Naive thymus-derived CD8-positive, alpha-beta T cell (primary cell): ENCODE data around the gene KLHDC8A. TPM values are rescaled to one million over a fixed set of nuclear protein-coding genes. Genes with fewer than 3 reads are reported as not detected.

Experiments used
- ATAC-seq, 2 donors: fragments of 150-1000 bp; cut with Tn5 transposase in 1 of 2; sonication (Bioruptor Pico), chemical (Tn5 transposase) in 1 of 2; 1 replicate in 1 of 2; 2 replicates in 1 of 2; pipeline ENCODE4 v1.10.0; 2021; ENCODE audit warnings: mild to moderate bottlenecking in 2 of 2, moderate library complexity in 2 of 2
- POLR2A ChIA-PET: fragments of 350-600 bp; sonication (Branson Sonifier 250); formaldehyde crosslinking; loops from one replicate; lab custom pipeline; 2021; ENCODE audit warnings: antibody characterized with exemption; lab: Charles Lee
- DNase-seq, 10 donors: peaks; one replicate each; pipeline versions ENCODE4 v3.0.0 to v3.0.0-alpha.2; 2020 to 2022
- H3K27ac Mint-ChIP-seq, 10 donors: one replicate each; pipeline ENCODE4 v1.8.0; 2020 to 2022; ENCODE audit warnings: mild to moderate bottlenecking in 10 of 10, mixed read lengths in 10 of 10, moderate library complexity in 4 of 10, inconsistent platforms in 1 of 10
- H3K27me3 Mint-ChIP-seq, 5 donors: one replicate each; pipeline ENCODE4 v1.8.0; 2021 to 2022; ENCODE audit warnings: mixed read lengths in 5 of 5
- H3K36me3 Mint-ChIP-seq, 3 donors: one replicate each; pipeline ENCODE4 v1.8.0; 2020 to 2022; ENCODE audit warnings: mixed read lengths in 3 of 3, mild to moderate bottlenecking in 2 of 3, inconsistent platforms in 1 of 3
- H3K4me1 Mint-ChIP-seq, 4 donors: one replicate each; pipeline ENCODE4 v1.8.0; 2021 to 2022; ENCODE audit warnings: mixed read lengths in 4 of 4
- H3K4me3 Mint-ChIP-seq, 10 donors: one replicate each; pipeline ENCODE4 v1.8.0; 2020 to 2022; ENCODE audit warnings: mild to moderate bottlenecking in 10 of 10, mixed read lengths in 10 of 10, moderate library complexity in 6 of 10, inconsistent platforms in 1 of 10
- H3K9me3 Mint-ChIP-seq, 9 donors: one replicate each; pipeline ENCODE4 v1.8.0; 2020 to 2022; ENCODE audit warnings: mixed read lengths in 9 of 9, mild to moderate bottlenecking in 3 of 9, inconsistent platforms in 1 of 9, moderate library complexity in 1 of 9
- polyA plus RNA-seq, 3 donors: library from polyadenylated mRNA; unstranded; fragments of 300-500 nt; fragmentation: Illumina TruSeq; gene quantifications; one replicate each; pipeline ENCODE4 v1.2.3, GENCODE V29; 2021
- total RNA-seq, 8 experiments: library from RNA in 2 of 8; stranded (reverse) in 2 of 8; gene quantifications; one replicate each; pipeline ENCODE4 v1.2.3 and lab custom pipeline; 2021 to 2026

KLHDC8A gene
- total and polyA plus RNA-seq, 5 experiments from 2014 or later, result not detected

DNA sequence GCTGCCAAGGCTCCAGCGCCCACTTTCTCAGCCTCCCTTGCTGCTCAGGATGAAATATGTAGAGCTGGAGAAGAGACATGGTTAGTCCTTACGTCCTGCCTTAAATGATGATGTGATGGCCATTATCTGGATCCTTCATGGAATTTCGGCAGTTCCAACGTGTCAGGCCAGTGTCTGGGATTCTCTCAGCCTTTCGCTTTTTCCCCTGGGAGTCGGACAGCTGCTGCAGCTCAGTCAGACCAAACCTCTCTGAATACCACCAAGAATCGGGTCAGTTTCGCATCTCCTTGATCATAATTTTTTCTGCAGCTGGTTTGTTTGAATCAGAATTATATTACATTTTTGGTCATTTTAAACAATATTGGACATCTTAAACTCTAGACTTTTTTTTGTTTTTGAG lies 22.3 kb upstream of the KLHDC8A start:
- H3K27me3 Mint-ChIP-seq, result peaks cover 5 to 49% (median 21%) of the 10 kb centered on the region in 5 donors
- H3K9me3 Mint-ChIP-seq, result no peaks in the 10 kb centered on the region
- peaks cover 6 to 15% (median 10%) of the 10 kb centered on the region in 4 donors for H3K4me1 Mint-ChIP-seq
- no peak for DNase-seq
- ATAC-seq, result no peak
- POLR2A ChIA-PET, result no interaction called here
- H3K27ac Mint-ChIP-seq, result no peak overlapping the region
- H3K36me3 Mint-ChIP-seq, result no peaks in the 10 kb centered on the region
- H3K4me3 Mint-ChIP-seq, result no peak overlapping the region

DNA sequence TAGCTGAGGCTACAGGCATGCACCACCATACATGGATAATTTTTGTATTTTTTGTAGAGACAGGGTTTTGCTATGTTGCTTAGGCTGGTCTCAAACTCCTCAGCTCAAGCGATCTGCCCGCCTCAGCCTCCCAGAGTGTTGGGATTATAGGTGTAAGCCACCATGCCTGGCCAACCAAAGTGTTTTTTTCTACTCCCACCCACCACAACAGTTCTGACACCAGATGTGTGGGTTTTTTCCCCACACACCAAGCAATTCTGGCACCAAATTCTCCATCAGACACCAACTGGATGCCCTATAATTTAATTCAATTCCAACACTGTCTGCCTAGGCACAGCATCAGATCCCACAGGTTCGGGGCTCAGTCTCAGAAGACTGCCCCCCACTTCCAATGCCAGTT lies 20.6 kb upstream of the KLHDC8A start:
- ATAC-seq (no peak), DNase-seq (no peak)
- H3K9me3 Mint-ChIP-seq, result no peaks in the 10 kb centered on the region
- no peaks in the 10 kb centered on the region for H3K36me3 Mint-ChIP-seq
- peaks cover 5 to 54% (median 24%) of the 10 kb centered on the region in 5 donors for H3K27me3 Mint-ChIP-seq
- H3K4me1 Mint-ChIP-seq, result peaks cover 10 to 22% (median 15%) of the 10 kb centered on the region in 4 donors
- POLR2A ChIA-PET, result no interaction called here
- H3K4me3 Mint-ChIP-seq, result no peak overlapping the region
- H3K27ac Mint-ChIP-seq, result peak overlapping the region in 1 of 10 donors; percentile 33

DNA sequence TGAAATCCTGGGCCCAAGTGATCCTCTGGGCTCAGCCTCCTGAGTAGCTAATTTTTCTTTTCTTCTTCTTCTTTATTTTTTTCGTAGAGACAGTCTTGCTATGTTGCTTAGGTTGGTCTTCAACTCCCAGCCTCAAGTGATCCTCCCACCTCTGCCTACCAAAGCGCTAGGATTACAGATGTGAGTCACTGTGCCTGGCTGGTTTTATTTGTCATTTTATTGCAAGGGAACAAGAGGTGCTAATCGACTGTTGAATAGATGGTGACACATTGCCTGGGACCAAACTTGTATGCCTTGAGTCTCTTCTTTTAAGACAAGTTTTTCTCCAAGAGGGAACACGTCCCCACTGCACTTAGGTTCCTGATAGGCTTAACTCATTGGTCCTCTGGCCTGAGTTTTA lies 20.0 kb upstream of the KLHDC8A start:
- Mint-ChIP-seq H3K27ac (peak overlapping the region in 1 of 10 donors; percentile 85), H3K36me3 (no peaks in the 10 kb centered on the region), H3K9me3 (no peaks in the 10 kb centered on the region), H3K27me3 (peaks cover 5 to 54% (median 27%) of the 10 kb centered on the region in 5 donors), H3K4me1 (peaks cover 10 to 22% (median 15%) of the 10 kb centered on the region in 4 donors), H3K4me3 (no peak overlapping the region)
- ATAC-seq, result no peak
- no peak for DNase-seq
- POLR2A ChIA-PET, result no interaction called here

DNA sequence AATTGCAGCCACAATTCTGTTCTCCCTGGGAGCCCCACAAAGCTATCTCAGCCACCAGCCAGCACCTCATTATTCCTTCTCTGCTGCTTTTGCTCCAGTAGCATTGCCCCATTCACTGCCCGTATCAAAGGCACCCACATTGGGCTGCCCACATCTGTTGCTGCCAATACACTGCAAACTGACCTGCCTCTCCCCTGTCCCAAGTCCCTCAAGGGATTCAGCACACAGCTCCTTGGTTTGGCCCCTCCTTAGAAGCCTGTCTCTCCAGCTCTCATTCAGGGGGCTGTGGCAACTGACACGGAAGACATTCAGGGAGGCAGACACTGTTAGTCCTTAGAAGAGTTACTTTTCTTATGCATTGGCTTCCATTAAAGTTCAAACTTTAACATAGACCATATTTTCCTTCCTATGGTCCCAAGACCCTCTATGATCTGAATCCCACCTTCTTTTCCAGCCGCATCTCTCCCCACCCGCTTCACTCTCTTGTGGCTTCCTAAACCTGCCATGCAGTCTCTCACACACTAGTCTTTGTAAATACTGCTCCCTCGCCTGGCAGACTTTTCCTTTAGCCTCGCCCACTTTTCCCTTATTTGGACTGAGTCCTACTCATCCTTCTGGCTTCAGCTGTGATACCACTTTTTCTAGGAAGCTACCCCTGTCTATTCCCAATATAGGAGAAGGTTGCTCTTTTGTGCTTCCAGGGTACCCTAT lies 19.3 kb upstream of the KLHDC8A start:
- no peaks in the 10 kb centered on the region for H3K9me3 Mint-ChIP-seq
- DNase-seq (no peak), ATAC-seq (no peak)
- H3K27ac Mint-ChIP-seq, result peak overlapping the region in 1 of 10 donors; percentile 60
- peaks cover 5 to 54% (median 23%) of the 10 kb centered on the region in 5 donors for H3K27me3 Mint-ChIP-seq
- H3K4me1 Mint-ChIP-seq, result peaks cover 10 to 22% (median 15%) of the 10 kb centered on the region in 4 donors
- H3K36me3 Mint-ChIP-seq, result no peaks in the 10 kb centered on the region
- POLR2A ChIA-PET, result no interaction called here
- no peak overlapping the region for H3K4me3 Mint-ChIP-seq

DNA sequence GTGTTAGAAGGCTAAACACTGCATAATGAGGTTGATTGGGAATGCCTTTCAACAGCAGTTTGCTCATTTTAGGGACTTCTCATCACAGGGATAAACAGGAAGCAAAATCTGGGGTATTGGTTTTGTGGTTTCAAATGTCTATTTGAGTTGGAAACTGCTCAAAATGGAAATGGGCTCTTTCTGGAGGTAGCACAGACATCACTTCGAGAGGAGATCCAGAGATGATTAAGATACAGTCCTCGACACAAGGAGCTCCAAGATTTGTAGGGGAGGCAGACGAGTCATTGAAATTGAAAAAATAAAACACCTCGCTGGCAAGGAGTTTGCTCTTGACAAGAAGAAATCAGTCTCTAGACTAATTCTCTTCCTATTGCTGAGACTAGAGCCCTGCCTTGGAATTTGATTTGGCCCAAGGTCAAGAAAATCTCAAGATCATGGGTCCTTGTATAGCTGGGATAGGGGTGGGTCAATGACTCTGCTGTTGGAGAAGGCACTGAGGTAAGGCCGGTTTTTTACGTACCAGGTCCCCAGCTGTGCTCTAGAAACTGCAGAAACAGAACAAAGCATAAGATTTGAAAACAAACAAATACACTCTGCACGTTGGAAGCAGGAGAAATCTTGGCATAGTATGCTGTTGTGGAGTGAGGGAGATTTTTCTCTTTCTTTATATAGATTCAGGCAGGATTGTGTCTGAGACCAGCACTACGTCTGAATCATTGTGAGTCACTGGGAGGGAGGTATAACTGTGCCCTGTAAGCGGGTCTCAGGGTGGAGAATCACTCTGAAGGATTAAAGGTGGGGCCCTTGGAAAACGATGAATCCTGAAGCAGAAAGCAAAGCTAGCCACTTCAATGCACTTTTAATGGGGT lies 17.7 kb upstream of the KLHDC8A start:
- no peaks in the 10 kb centered on the region for H3K9me3 Mint-ChIP-seq
- H3K4me1 Mint-ChIP-seq, result peaks cover 10 to 22% (median 15%) of the 10 kb centered on the region in 4 donors
- H3K36me3 Mint-ChIP-seq, result no peaks in the 10 kb centered on the region
- H3K4me3 Mint-ChIP-seq, result peak overlapping the region in 2 of 10 donors; percentile 12 to 15
- H3K27me3 Mint-ChIP-seq, result peaks cover 5 to 54% (median 21%) of the 10 kb centered on the region in 5 donors
- ATAC-seq (no peak), DNase-seq (no peak)
- POLR2A ChIA-PET, result no interaction called here
- no peak overlapping the region for H3K27ac Mint-ChIP-seq

DNA sequence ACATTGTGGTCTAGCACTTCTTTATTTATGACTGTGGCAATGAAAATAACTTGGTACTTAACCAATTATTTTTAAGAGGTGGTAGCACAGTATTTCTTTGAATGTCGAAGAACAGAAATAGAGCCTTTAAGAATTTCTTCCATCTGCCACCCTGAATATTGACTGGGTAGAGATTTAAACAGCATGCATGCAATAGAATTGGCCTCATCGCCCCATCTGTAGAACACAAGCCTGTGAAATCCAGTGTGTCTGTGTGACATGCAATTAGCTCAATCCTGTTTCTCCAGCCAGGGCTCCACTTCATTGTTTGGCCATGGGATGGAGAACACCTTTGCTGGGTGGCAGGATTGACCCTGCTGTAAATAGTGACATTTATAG lies 17.1 kb upstream of the KLHDC8A start:
- Mint-ChIP-seq H3K36me3 (no peaks in the 10 kb centered on the region), H3K4me3 (peak overlapping the region in 3 of 10 donors; percentile 10 to 15 (median 12))

DNA sequence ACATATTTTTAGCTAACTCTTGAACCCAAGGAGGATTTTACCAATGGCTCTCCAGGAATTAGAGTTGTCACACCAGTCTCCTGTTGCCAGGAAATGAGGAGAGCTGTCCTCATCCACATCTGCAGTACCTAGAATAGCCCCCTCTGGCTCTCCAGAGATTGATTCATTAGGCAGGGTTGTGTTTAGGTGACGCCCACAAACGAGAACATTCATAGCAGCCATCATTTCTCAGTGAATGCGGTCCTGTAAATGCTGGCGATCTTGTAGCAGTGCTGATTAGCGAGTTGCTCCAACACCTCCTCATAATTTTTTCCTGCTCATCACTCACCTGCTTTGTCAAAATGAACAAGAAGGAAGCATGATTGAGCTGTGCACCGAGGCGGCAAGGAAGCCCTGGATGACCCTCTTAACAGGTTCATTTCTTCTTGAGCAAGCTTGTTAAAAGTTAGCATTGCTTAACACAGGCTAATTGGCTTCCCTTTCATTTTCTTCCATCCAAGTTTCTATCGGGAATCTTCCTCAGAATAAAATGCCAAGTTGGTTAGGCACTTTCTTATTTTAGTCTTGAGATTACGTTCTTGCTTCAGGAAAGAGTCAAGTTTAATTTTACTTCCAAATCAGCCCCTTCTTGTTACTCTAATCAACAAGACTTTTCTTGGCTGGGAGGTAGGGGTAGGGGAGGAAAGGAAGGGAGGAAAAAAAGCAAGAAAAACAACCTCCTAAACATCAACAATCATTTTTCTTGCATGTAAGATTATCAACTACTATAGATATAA lies 16.5 kb upstream of the KLHDC8A start:
- POLR2A ChIA-PET, result no interaction called here
- Mint-ChIP-seq H3K27ac (peak overlapping the region in 2 of 10 donors; percentile 19 to 54), H3K4me3 (no peak overlapping the region), H3K36me3 (no peaks in the 10 kb centered on the region), H3K4me1 (peaks cover 10 to 22% (median 15%) of the 10 kb centered on the region in 4 donors), H3K27me3 (peaks cover 6 to 41% (median 14%) of the 10 kb centered on the region in 5 donors), H3K9me3 (no peaks in the 10 kb centered on the region)
- DNase-seq (no peak), ATAC-seq (no peak)

More for the DNA sequence above, 17.1 kb upstream of the KLHDC8A start:
- POLR2A ChIA-PET, result no interaction called here
- Mint-ChIP-seq H3K27me3 (peaks cover 6 to 47% (median 15%) of the 10 kb centered on the region in 5 donors), H3K9me3 (no peaks in the 10 kb centered on the region), H3K4me1 (peaks cover 10 to 22% (median 15%) of the 10 kb centered on the region in 4 donors), H3K27ac (no peak overlapping the region)
- no peak for ATAC-seq
- DNase-seq, result no peak

DNA sequence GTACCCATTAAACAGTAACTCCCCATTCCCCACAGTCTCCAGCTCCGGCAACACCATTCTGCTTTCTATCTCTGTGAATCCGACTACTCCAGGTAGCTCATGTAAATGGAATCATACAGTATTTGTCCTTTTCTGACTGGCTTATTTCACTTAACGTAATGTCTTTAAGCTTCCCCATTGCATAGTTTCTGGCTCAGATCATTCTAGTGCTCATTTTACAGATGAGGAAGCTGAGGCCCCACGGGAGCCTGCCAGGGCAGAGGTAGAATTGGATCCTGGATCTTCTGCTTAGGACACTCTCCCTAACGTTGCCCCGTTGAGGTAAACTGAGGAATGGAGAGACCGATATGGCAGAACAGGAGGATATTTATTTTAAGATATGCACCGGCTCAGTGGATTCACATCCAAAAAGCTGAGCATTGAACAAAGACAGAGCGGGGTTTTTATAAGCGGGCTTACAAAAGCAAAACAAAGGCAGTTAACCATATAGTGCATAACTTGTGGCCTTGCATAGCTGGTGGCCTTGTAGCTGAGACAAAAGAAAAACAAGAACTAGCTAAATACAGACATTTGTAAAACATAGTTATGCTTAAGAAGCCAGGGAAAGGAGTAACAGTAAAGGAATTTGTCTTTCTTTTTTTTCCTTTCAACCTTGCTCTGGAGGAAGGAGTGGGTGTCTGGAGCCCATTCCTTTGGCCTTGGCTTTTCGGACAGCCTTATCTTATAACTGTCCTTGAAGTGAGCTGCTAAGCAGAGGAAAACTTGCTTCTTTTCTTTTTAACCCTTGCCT lies 15.3 kb upstream of the KLHDC8A start:
- ATAC-seq (no peak), DNase-seq (no peak)
- H3K27ac Mint-ChIP-seq, result no peak overlapping the region
- POLR2A ChIA-PET, result no interaction called here
- no peaks in the 10 kb centered on the region for H3K36me3 Mint-ChIP-seq
- no peak overlapping the region for H3K4me3 Mint-ChIP-seq
- peaks cover 10 to 22% (median 15%) of the 10 kb centered on the region in 4 donors for H3K4me1 Mint-ChIP-seq
- no peaks in the 10 kb centered on the region for H3K9me3 Mint-ChIP-seq
- peaks cover 6 to 31% (median 14%) of the 10 kb centered on the region in 5 donors for H3K27me3 Mint-ChIP-seq

DNA sequence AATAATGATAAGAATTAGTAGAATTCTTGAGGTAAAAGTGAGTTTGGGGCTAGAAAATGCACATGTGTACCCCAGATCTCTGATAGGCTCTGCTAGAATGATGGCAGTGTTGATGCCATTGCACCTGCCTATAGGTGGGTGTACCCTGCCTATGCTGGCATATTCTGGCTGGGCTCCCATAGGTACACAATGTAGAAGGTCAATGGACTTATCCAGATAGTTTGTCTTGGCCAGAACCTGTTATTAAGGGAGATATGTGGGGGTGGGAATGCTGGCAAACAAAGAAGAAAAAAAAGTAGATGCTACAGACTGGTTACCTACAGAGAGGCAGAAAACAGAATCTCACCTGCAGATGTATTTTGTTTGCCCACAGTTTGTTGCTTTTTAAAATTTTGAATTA lies 14.1 kb upstream of the KLHDC8A start:
- H3K27ac Mint-ChIP-seq, result peak overlapping the region in 1 of 10 donors; percentile 64
- H3K9me3 Mint-ChIP-seq, result no peaks in the 10 kb centered on the region
- H3K4me1 Mint-ChIP-seq, result peaks cover 10 to 17% (median 13%) of the 10 kb centered on the region in 4 donors
- DNase-seq, result no peak
- POLR2A ChIA-PET, result no interaction called here
- peaks cover 0 to 18% (median 6%) of the 10 kb centered on the region in 5 donors for H3K27me3 Mint-ChIP-seq
- no peak overlapping the region for H3K4me3 Mint-ChIP-seq
- H3K36me3 Mint-ChIP-seq, result no peaks in the 10 kb centered on the region
- ATAC-seq, result no peak

DNA sequence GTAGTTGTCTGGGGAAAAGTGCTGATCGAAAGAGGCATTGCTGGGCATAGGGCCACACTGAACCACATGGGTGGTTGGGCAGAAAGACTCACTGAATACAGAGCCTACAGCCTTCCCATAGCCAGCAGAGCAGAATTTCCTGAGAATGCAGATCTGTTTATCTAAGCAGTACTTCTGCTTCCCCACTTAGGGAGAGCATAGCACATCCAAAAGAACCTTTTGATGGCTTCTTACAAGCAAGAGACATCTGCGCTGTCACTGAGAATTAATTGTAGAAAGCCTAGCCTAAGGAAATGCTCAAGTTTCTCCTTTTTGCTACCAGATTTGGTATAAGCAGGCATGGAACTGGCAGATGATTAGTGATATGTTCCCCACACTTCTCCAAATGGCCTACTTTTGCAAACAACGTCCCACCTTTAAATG lies 13.0 kb upstream of the KLHDC8A start:
- DNase-seq (no peak), ATAC-seq (no peak)
- Mint-ChIP-seq H3K27ac (no peak overlapping the region), H3K4me3 (no peak overlapping the region), H3K27me3 (peaks cover 0 to 15% (median 4%) of the 10 kb centered on the region in 5 donors), H3K36me3 (no peaks in the 10 kb centered on the region), H3K9me3 (no peaks in the 10 kb centered on the region), H3K4me1 (peaks cover 9 to 14% (median 12%) of the 10 kb centered on the region in 4 donors)
- POLR2A ChIA-PET, result no interaction called here

DNA sequence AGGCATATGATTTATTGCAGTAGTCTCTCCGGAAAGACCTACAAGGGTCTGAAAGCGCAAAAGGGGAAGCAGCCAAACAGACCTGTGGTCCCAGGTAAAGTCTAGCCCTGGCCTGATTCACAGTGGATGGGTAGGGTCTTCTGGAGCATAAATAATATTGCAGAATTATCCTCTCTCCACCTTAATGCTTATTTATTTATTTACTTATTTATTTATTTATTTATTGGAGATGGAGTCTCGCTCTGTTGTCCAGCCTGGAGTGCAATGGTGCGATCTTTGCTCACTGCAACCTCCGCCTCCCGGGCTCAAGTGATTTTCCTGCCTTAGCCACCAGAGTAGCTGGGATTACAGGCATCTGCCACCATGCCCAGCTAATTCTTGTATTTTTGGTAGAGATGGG lies 11.8 kb upstream of the KLHDC8A start:
- H3K27me3 Mint-ChIP-seq, result peaks cover 0 to 12% (median 1%) of the 10 kb centered on the region in 5 donors
- POLR2A ChIA-PET, result no interaction called here
- peaks cover 0 to 2% (median under 1%) of the 10 kb centered on the region in 4 donors for H3K4me1 Mint-ChIP-seq
- DNase-seq (no peak), ATAC-seq (no peak)
- H3K27ac Mint-ChIP-seq, result no peak overlapping the region
- no peaks in the 10 kb centered on the region for H3K9me3 Mint-ChIP-seq
- H3K36me3 Mint-ChIP-seq, result no peaks in the 10 kb centered on the region
- H3K4me3 Mint-ChIP-seq, result no peak overlapping the region
